Muscle of leg (tissue), 11 donors: ENCODE results near the gene EVL. TPM values are rescaled to one million over a fixed set of nuclear protein-coding genes. Genes with fewer than 3 reads are reported as not detected.
"Not testable (repeated sequence)": the region's sequence is repeated elsewhere in the genome, so short reads cannot be mapped to it uniquely, and the experiment has no call there.

Experiments used
- DNase-seq: peaks from one replicate; pipeline ENCODE4 v3.0.0; 2013
- H3K27ac ChIP-seq: one replicate; pipeline ENCODE4 v1.5.1; 2013; ENCODE audit warnings: mild to moderate bottlenecking, low read length, control low read depth
- H3K27me3 ChIP-seq: one replicate; pipeline ENCODE4 v1.6.1; 2013; ENCODE audit warnings: low read length; ENCODE audit not compliant: control insufficient read depth, insufficient read depth
- H3K36me3 ChIP-seq: one replicate; pipeline ENCODE4 v1.6.1; 2013; ENCODE audit warnings: low read length; ENCODE audit not compliant: control insufficient read depth, insufficient read depth
- H3K4me1 ChIP-seq: one replicate; pipeline ENCODE4 v1.6.1; 2013; ENCODE audit warnings: low read length; ENCODE audit not compliant: control insufficient read depth, insufficient read depth
- H3K4me3 ChIP-seq: one replicate; pipeline ENCODE4 v1.5.1; 2013; ENCODE audit warnings: low read length, control low read depth
- H3K9me3 ChIP-seq: replicated peaks from 2 replicates; pipeline ENCODE4 v1.6.1; 2013; ENCODE audit warnings: low read depth, low read length; ENCODE audit not compliant: control insufficient read depth
- WGBS: methylation state at CpG from one replicate; pipeline ENCODE4 v1.1.5; 2013; ENCODE audit warnings: missing lambda C conversion rate; ENCODE audit not compliant: insufficient coverage; 5-methylcytosine and 5-hydroxymethylcytosine counted together
- polyA plus RNA-seq, 8 donors: library from polyadenylated mRNA; unstranded; fragments of 120-200 nt; gene quantifications; one replicate each; pipeline versions ENCODE4 v1.2.1 to v1.2.3, GENCODE V29; 2013; ENCODE audit warnings: inconsistent platforms in 1 of 8, low replicate concordance in 1 of 8; ENCODE audit not compliant: insufficient read length in 8 of 8, insufficient read depth in 1 of 8
- total RNA-seq: library from RNA; stranded (reverse); fragments of 120-200 nt; gene quantifications from one replicate; pipeline ENCODE4 v1.2.4, GENCODE V29; 2013

Gene EVL
- total and polyA plus RNA-seq, 9 donors = 32.8 to 85.2 (median 60.7) TPM

GRCh38 chr14:100152091-100152490, 86.9 kb downstream of the EVL start:
- H3K36me3 ChIP-seq = no peaks in the 10 kb centered on the region
- H3K9me3 ChIP-seq = peaks cover 8% of the 10 kb centered on the region
- H3K27ac ChIP-seq = no peak overlapping the region
- H3K27me3 ChIP-seq = peaks cover 8% of the 10 kb centered on the region
- H3K4me3 ChIP-seq = no peak overlapping the region
- WGBS = 77% methylated on average over 10 of the region's 10 CpGs
- no peak for DNase-seq
- H3K4me1 ChIP-seq = peaks cover 14% of the 10 kb centered on the region

- peaks cover 20% of the 10 kb centered on the region for H3K27me3 ChIP-seq
- no peaks in the 10 kb centered on the region for H3K36me3 ChIP-seq
- no peak for DNase-seq
- peaks cover 8% of the 10 kb centered on the region for H3K9me3 ChIP-seq
- H3K4me3 ChIP-seq = no peak overlapping the region
- H3K4me1 ChIP-seq = peaks cover 14% of the 10 kb centered on the region
- 79% methylated on average over 2 of the region's 6 CpGs for WGBS
- no peak overlapping the region for H3K27ac ChIP-seq
These were observed 88.3 kb downstream of the EVL start for GRCh38 chr14:100153560-100153959.

- peaks cover 8% of the 10 kb centered on the region for H3K9me3 ChIP-seq
- peaks cover 18% of the 10 kb centered on the region for H3K4me1 ChIP-seq
- DNase-seq = no peak
- peaks cover 35% of the 10 kb centered on the region for H3K27me3 ChIP-seq
- no peak overlapping the region for H3K27ac ChIP-seq
- no peaks in the 10 kb centered on the region for H3K36me3 ChIP-seq
- WGBS = 38% methylated on average over 7 of the region's 8 CpGs
- no peak overlapping the region for H3K4me3 ChIP-seq
These were observed 89.9 kb downstream of the EVL start for GRCh38 chr14:100155049-100155621.

- peaks cover 43% of the 10 kb centered on the region for H3K27me3 ChIP-seq
- H3K4me3 ChIP-seq = no peak overlapping the region
- no peak overlapping the region for H3K27ac ChIP-seq
- DNase-seq = no peak
- 71% methylated on average over 1 of the region's 12 CpGs for WGBS
- H3K4me1 ChIP-seq = peaks cover 18% of the 10 kb centered on the region
- peaks cover 8% of the 10 kb centered on the region for H3K9me3 ChIP-seq
- H3K36me3 ChIP-seq = no peaks in the 10 kb centered on the region
These were observed 90.8 kb downstream of the EVL start for GRCh38 chr14:100155756-100156616.

GRCh38 chr14:100156776-100157175, 91.6 kb downstream of the EVL start:
- Histone ChIP-seq H3K4me3 (no peak overlapping the region), H3K27me3 (peaks cover 47% of the 10 kb centered on the region), H3K27ac (no peak overlapping the region), H3K36me3 (no peaks in the 10 kb centered on the region), H3K4me1 (peaks cover 18% of the 10 kb centered on the region), H3K9me3 (peaks cover 8% of the 10 kb centered on the region)
- WGBS = 61% methylated on average over 6 of the region's 6 CpGs
- DNase-seq = no peak

- peaks cover 18% of the 10 kb centered on the region for H3K4me1 ChIP-seq
- not testable (repeated sequence) for H3K4me3 ChIP-seq, DNase-seq, H3K36me3 ChIP-seq, H3K9me3 ChIP-seq, H3K27ac ChIP-seq
- peaks cover 47% of the 10 kb centered on the region for H3K27me3 ChIP-seq
- 87% methylated on average over 3 of the region's 16 CpGs for WGBS
These were observed 92.5 kb downstream of the EVL start for GRCh38 chr14:100157548-100158232.

GRCh38 chr14:100158566-100159093, 93.4 kb downstream of the EVL start:
- no peak overlapping the region for H3K4me3 ChIP-seq
- peaks cover 8% of the 10 kb centered on the region for H3K9me3 ChIP-seq
- H3K27me3 ChIP-seq = peaks cover 47% of the 10 kb centered on the region
- H3K36me3 ChIP-seq = no peaks in the 10 kb centered on the region
- peaks cover 18% of the 10 kb centered on the region for H3K4me1 ChIP-seq
- no peak for DNase-seq
- no peak overlapping the region for H3K27ac ChIP-seq
- 7% methylated on average over 31 of the region's 32 CpGs for WGBS

GRCh38 chr14:100159094-100159864, 94.1 kb downstream of the EVL start, which contains the start of gene DEGS2:
TSS of gene DEGS2 (minus strand) at chr14:100159645. CDS start at chr14:100159587, 58 bp downstream.
- Histone ChIP-seq H3K36me3 (no peaks in the 10 kb centered on the region), H3K9me3 (peaks cover 7% of the 10 kb centered on the region), H3K27me3 (peaks cover 47% of the 10 kb centered on the region), H3K4me1 (peaks cover 18% of the 10 kb centered on the region), H3K4me3 (peak within 1 kb of the TSS; percentile 22), H3K27ac (no peak within 1 kb of the TSS)
- no peak for DNase-seq
- WGBS = under 1% methylated on average over 90 of the region's 94 CpGs

GRCh38 chr14:100159865-100160533, 94.8 kb downstream of the EVL start:
- DNase-seq = no peak
- Histone ChIP-seq H3K9me3 (no peaks in the 10 kb centered on the region), H3K36me3 (no peaks in the 10 kb centered on the region), H3K4me1 (peaks cover 18% of the 10 kb centered on the region), H3K4me3 (no peak overlapping the region), H3K27ac (no peak overlapping the region), H3K27me3 (peaks cover 49% of the 10 kb centered on the region)
- 6% methylated on average over 21 of the region's 39 CpGs for WGBS
